NCI-H82 (cell line): ENCODE results near the gene MARK4.
"Not testable (repeated sequence)": the region's sequence is repeated elsewhere in the genome, so short reads cannot be mapped to it uniquely, and the experiment has no call there.

Source experiments
- DNase-seq: peaks from one replicate; lab custom pipeline; 2025; lab: John Stamatoyannopoulos, UW

MARK4 gene

GRCh38 chr19:45305421-45305820 lies 54.4 kb downstream of the MARK4 start:
- no peak for DNase-seq

GRCh38 chr19:45306040-45306439 lies 55.0 kb downstream of the MARK4 start:
- no peak for DNase-seq

- peak; percentile 82 for DNase-seq
Measured at GRCh38 chr19:45306518-45307027, 55.5 kb downstream of the MARK4 start.

- DNase-seq: no peak
Measured at GRCh38 chr19:45307361-45307760, 56.3 kb downstream of the MARK4 start.

- not testable (repeated sequence) for DNase-seq
Measured at GRCh38 chr19:45309322-45309721, 58.3 kb downstream of the MARK4 start.

- peak; percentile 28 for DNase-seq
Measured at GRCh38 chr19:45311621-45312020, 60.5 kb downstream of the MARK4 start.

- not testable (repeated sequence) for DNase-seq
Measured at GRCh38 chr19:45312285-45312684, 61.2 kb downstream of the MARK4 start.

GRCh38 chr19:45314708-45315245 lies 63.7 kb downstream of the MARK4 start:
- DNase-seq: no peak

GRCh38 chr19:45315304-45315703 lies 64.2 kb downstream of the MARK4 start:
- no peak for DNase-seq

GRCh38 chr19:45320997-45321775 lies 70.1 kb downstream of the MARK4 start:
- DNase-seq: no peak

- no peak for DNase-seq
Measured at GRCh38 chr19:45321848-45322247, 70.8 kb downstream of the MARK4 start.

GRCh38 chr19:45322311-45322710 lies 71.2 kb downstream of the MARK4 start:
- DNase-seq: peak; percentile 43

- DNase-seq: no peak
Measured at GRCh38 chr19:45322744-45323281, 71.7 kb downstream of the MARK4 start, which contains the start of gene CKM. CKM (minus strand) TSS chr19:45322875; CDS start chr19:45319713, 3,162 bp downstream.

GRCh38 chr19:45323671-45324081 lies 72.6 kb downstream of the MARK4 start:
- no peak for DNase-seq

GRCh38 chr19:45324349-45324907 lies 73.4 kb downstream of the MARK4 start:
- peak; percentile 80 for DNase-seq

GRCh38 chr19:45327404-45328143 lies 76.5 kb downstream of the MARK4 start:
- DNase-seq: no peak

GRCh38 chr19:45331411-45331810 lies 80.3 kb downstream of the MARK4 start:
- DNase-seq: peak; percentile 32

- DNase-seq: no peak
Measured at GRCh38 chr19:45333609-45334303, 82.7 kb downstream of the MARK4 start.

GRCh38 chr19:45334881-45335280 lies 83.8 kb downstream of the MARK4 start:
- not testable (repeated sequence) for DNase-seq

- peak; percentile 78 for DNase-seq
Measured at GRCh38 chr19:45336696-45337251, 85.7 kb downstream of the MARK4 start.

- no peak for DNase-seq
Measured at GRCh38 chr19:45339629-45340028, 88.6 kb downstream of the MARK4 start.
